AG09309 (cell line): Measurements from ENCODE around the gene PRR11.
"Not testable (repeated sequence)": the region's sequence is repeated elsewhere in the genome, so short reads cannot be mapped to it uniquely, and the experiment has no call there.

Source experiments
- DNase-seq: peaks from one replicate; pipeline ENCODE4 v3.0.0-alpha.2; 2010; ENCODE audit warnings: low read depth
- H3K4me3 ChIP-seq: 2 replicates; pipeline ENCODE4 v1.5.1; 2011; ENCODE audit warnings: mild to moderate bottlenecking, low read depth, low read length, moderate library complexity; ENCODE audit not compliant: control insufficient read depth
- CTCF ChIP-seq: IDR thresholded peaks from 2 replicates; pipeline ENCODE4 v1.5.1; 2011; ENCODE audit warnings: mild to moderate bottlenecking, low read depth, low read length, inconsistent platforms; ENCODE audit not compliant: insufficient read depth, control insufficient read depth; ENCODE audit errors: missing control alignments

The PRR11 gene

GRCh38 chr17:59178266-59178985 lies 22.9 kb downstream of the PRR11 start:
- DNase-seq: no peak
- TF ChIP-seq CTCF: no peak
- no peak overlapping the region for H3K4me3 ChIP-seq

- DNase-seq, H3K4me3 ChIP-seq: not testable (repeated sequence)
Observed at GRCh38 chr17:59179601-59180000, 24.1 kb downstream of the PRR11 start.

GRCh38 chr17:59180626-59181025 lies 25.1 kb downstream of the PRR11 start:
- no peak for TF ChIP-seq CTCF
- no peak overlapping the region for H3K4me3 ChIP-seq
- no peak for DNase-seq

- no peak overlapping the region for H3K4me3 ChIP-seq
- no peak for TF ChIP-seq CTCF
- no peak for DNase-seq
Observed at GRCh38 chr17:59181481-59181880, 25.9 kb downstream of the PRR11 start.

- H3K4me3 ChIP-seq: no peak overlapping the region
- no peak for TF ChIP-seq CTCF
- DNase-seq: no peak
Observed at GRCh38 chr17:59185997-59186396, 30.5 kb downstream of the PRR11 start.

- H3K4me3 ChIP-seq: no peak overlapping the region
- no peak for TF ChIP-seq CTCF
- no peak for DNase-seq
Observed at GRCh38 chr17:59186850-59187249, 31.3 kb downstream of the PRR11 start.

- H3K4me3 ChIP-seq: no peak overlapping the region
- no peak for DNase-seq
- TF ChIP-seq CTCF: no peak
Observed at GRCh38 chr17:59190806-59191205, 35.3 kb downstream of the PRR11 start.
